Smooth muscle cell (in vitro differentiated cells): ENCODE measurements around the gene JMJD1C. TPM values are rescaled to one million over a fixed set of nuclear protein-coding genes. Genes with fewer than 3 reads are reported as not detected.

Source experiments
- DNase-seq: peaks from one replicate; lab custom pipeline; 2025; ENCODE audit not compliant: unreplicated experiment; lab: John Stamatoyannopoulos, UW
- H2AFZ ChIP-seq: fragments of 200-600 bp; sonication (generic); 2 replicates; pipeline ENCODE4 v1.6.0; 2016; ENCODE audit warnings: antibody characterized with exemption, low read depth, mild to moderate bottlenecking
- H3F3A ChIP-seq: fragments of 200-600 bp; sonication (generic); 2 replicates; pipeline ENCODE4 v1.6.0; 2017; ENCODE audit warnings: antibody characterized with exemption, low read depth
- H3K27ac ChIP-seq: fragments of 200-600 bp; sonication (generic); 2 replicates; pipeline ENCODE4 v1.5.1; 2016; ENCODE audit warnings: low read depth, mild to moderate bottlenecking
- H3K27me3 ChIP-seq: fragments of 200-600 bp; sonication (generic); 2 replicates; pipeline ENCODE4 v1.6.1; 2016; ENCODE audit warnings: low read depth, mild to moderate bottlenecking
- H3K36me3 ChIP-seq: fragments of 200-600 bp; sonication (generic); 2 replicates; pipeline ENCODE4 v1.5.1; 2016; ENCODE audit warnings: low read depth
- H3K4me1 ChIP-seq: fragments of 200-600 bp; sonication (generic); 2 replicates; pipeline ENCODE4 v1.5.1; 2016; ENCODE audit warnings: low read depth
- H3K4me2 ChIP-seq: fragments of 200-600 bp; sonication (generic); 2 replicates; pipeline ENCODE4 v1.6.0; 2016; ENCODE audit warnings: mild to moderate bottlenecking
- H3K4me3 ChIP-seq: fragments of 200-600 bp; sonication (generic); 2 replicates; pipeline ENCODE4 v1.5.1; 2016; ENCODE audit warnings: mild to moderate bottlenecking
- H3K79me2 ChIP-seq: fragments of 200-600 bp; sonication (generic); 2 replicates; pipeline ENCODE4 v1.6.0; 2016; ENCODE audit warnings: low read depth, mild to moderate bottlenecking
- H3K9ac ChIP-seq: fragments of 200-600 bp; sonication (generic); 2 replicates; pipeline ENCODE4 v1.6.0; 2016; ENCODE audit warnings: low read depth
- H3K9me3 ChIP-seq: fragments of 200-600 bp; sonication (generic); replicated peaks from 2 replicates; pipeline ENCODE4 v1.5.1; 2016; ENCODE audit warnings: low read depth
- H4K20me1 ChIP-seq: fragments of 200-600 bp; sonication (generic); 2 replicates; pipeline ENCODE4 v1.6.0; 2016; ENCODE audit warnings: low read depth
- WGBS: methylation state at CpG from one replicate; pipeline ENCODE4 v1.1.7; 2016; ENCODE audit warnings: low lambda C conversion rate; 5-methylcytosine and 5-hydroxymethylcytosine counted together
- polyA plus RNA-seq: library from polyadenylated mRNA; unstranded; fragments of >200 nt; fragmentation: Nextera tagmentation; extraction: Ambion mirVana; gene quantifications from 2 replicates; pipeline ENCODE4 v1.2.1, GENCODE V29; 2016
- total RNA-seq: library from RNA; depleted of rRNA; stranded (reverse); fragments of >200 nt; gene quantifications from 2 replicates; pipeline ENCODE4 v1.2.3, GENCODE V29; 2014
- TF ChIP-seq, protein P1 (sequence below): fragments of 200-600 bp; sonication (generic); IDR thresholded peaks from 2 replicates; pipeline ENCODE4 v1.5.1; 2017; ENCODE audit warnings: borderline replicate concordance, mild to moderate bottlenecking, antibody characterized with exemption; ENCODE audit not compliant: insufficient read depth, poor library complexity, severe bottlenecking

Gene JMJD1C
- total and polyA plus RNA-seq, 2 experiments from 2014 or later = 28.5 to 132 TPM

DNA sequence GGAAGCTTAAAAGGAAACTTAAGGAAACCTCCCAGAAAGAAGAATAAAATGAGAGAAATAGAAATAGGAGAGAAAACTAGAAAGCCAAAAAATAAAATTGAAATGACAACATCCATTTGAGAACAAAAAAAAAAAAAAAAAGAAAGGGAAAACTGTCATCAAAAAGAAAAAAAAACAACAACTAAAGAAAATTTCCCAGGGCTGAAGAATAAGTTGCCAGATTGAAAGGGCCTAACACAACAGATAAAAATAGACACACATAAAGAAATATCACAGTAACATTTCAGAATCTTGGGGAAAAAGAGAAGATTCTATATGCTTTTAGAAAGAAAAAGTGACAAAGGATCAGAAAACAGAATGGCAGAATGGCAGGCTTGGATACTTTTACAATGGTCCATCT lies 157.1 kb downstream of the JMJD1C start:
- H4K20me1 ChIP-seq = peaks cover 29% of the 10 kb centered on the region
- TF ChIP-seq, protein P1, sequence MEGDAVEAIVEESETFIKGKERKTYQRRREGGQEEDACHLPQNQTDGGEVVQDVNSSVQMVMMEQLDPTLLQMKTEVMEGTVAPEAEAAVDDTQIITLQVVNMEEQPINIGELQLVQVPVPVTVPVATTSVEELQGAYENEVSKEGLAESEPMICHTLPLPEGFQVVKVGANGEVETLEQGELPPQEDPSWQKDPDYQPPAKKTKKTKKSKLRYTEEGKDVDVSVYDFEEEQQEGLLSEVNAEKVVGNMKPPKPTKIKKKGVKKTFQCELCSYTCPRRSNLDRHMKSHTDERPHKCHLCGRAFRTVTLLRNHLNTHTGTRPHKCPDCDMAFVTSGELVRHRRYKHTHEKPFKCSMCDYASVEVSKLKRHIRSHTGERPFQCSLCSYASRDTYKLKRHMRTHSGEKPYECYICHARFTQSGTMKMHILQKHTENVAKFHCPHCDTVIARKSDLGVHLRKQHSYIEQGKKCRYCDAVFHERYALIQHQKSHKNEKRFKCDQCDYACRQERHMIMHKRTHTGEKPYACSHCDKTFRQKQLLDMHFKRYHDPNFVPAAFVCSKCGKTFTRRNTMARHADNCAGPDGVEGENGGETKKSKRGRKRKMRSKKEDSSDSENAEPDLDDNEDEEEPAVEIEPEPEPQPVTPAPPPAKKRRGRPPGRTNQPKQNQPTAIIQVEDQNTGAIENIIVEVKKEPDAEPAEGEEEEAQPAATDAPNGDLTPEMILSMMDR = no peak
- H3K27me3 ChIP-seq = no peaks in the 10 kb centered on the region
- H3K9me3 ChIP-seq = no peaks in the 10 kb centered on the region
- H2AFZ ChIP-seq = no peak overlapping the region
- no peak overlapping the region for H3K4me2 ChIP-seq
- H3K27ac ChIP-seq = no peak overlapping the region
- no peaks in the 10 kb centered on the region for H3F3A ChIP-seq
- no peaks in the 10 kb centered on the region for H3K4me1 ChIP-seq
- H3K36me3 ChIP-seq = no peaks in the 10 kb centered on the region
- no peak overlapping the region for H3K9ac ChIP-seq
- DNase-seq = no peak
- no peak overlapping the region for H3K4me3 ChIP-seq
- H3K79me2 ChIP-seq = peaks cover 83% of the 10 kb centered on the region

DNA sequence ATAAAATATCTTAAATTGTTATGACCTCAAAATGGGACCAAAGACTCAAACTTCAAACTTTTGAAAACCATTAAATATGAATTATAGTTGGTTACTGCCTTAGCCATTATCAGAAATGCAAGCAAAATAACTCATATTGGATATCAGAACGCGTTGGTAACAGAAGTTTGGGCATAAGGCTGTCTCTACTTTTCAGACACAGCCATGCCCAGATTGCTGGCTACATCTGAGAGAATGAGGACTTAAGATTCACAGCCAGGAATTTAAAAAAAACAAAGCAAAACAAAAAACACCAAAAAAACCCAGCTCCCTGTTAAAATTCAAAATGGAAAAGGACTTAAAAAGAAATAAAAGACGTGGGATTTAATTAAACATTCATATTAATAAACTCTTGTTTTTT lies 161.6 kb downstream of the JMJD1C start:
- Histone ChIP-seq H3K4me3 (no peak overlapping the region), H3K9me3 (no peaks in the 10 kb centered on the region), H3K9ac (no peak overlapping the region), H3K27me3 (no peaks in the 10 kb centered on the region), H3K27ac (no peak overlapping the region), H3K36me3 (no peaks in the 10 kb centered on the region), H3F3A (no peaks in the 10 kb centered on the region), H3K4me1 (no peaks in the 10 kb centered on the region), H3K4me2 (no peak overlapping the region), H3K79me2 (peaks cover 84% of the 10 kb centered on the region), H4K20me1 (peaks cover 54% of the 10 kb centered on the region), H2AFZ (no peak overlapping the region)
- TF ChIP-seq, protein P1 = no peak
- DNase-seq = no peak
- 95% methylated on average over 3 of the region's 3 CpGs for WGBS

DNA sequence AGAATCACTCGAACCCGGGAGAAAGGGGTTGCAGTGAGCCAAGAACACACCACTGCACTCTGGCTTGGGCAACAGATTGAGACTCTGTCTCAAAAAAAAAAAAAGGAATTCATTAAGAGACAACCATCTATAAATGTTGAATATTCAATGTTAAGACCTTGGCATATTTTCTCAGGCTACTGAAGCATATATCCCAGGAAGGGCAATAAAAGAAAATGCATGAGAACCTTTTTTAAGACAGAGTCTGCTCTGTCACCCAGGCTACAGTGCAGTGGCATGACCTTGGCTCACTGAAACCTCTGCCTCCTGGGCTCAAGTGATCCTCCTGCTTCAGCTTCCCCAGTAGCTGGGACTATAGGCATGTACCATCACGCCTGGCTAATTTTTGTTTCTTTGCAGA lies 165.0 kb downstream of the JMJD1C start:
- Histone ChIP-seq H3F3A (no peaks in the 10 kb centered on the region), H2AFZ (no peak overlapping the region), H4K20me1 (peaks cover 45% of the 10 kb centered on the region), H3K27ac (no peak overlapping the region), H3K4me2 (no peak overlapping the region), H3K9ac (no peak overlapping the region), H3K4me3 (no peak overlapping the region), H3K4me1 (no peaks in the 10 kb centered on the region), H3K9me3 (no peaks in the 10 kb centered on the region), H3K79me2 (peaks cover 82% of the 10 kb centered on the region), H3K36me3 (no peaks in the 10 kb centered on the region), H3K27me3 (no peaks in the 10 kb centered on the region)
- WGBS = 97% methylated on average over 3 of the region's 3 CpGs
- TF ChIP-seq, protein P1 = no peak
- no peak for DNase-seq

DNA sequence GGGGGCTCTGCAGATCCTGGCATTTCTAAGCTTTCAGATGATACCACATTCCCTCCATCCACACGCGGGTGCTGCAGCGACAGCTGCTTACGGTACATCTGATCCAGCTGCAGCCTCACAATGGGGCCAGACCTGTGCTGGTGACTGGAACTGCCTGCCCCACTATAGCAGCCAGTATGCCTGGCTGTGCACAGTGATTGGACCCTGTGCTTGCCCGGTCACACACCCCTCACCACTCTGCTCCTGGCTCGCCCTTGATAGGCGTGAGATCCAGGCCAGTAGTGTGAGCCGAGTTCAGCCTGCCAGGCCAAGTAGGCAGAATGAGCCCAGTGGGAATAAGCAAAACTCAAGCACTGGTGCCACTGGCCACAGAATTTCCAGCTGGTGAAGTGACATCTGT lies 167.8 kb downstream of the JMJD1C start:
- Histone ChIP-seq H4K20me1 (peaks cover 44% of the 10 kb centered on the region), H3K27ac (no peak overlapping the region), H3K4me1 (no peaks in the 10 kb centered on the region), H3K79me2 (peaks cover 77% of the 10 kb centered on the region), H3K4me3 (no peak overlapping the region), H3K36me3 (no peaks in the 10 kb centered on the region), H3K27me3 (no peaks in the 10 kb centered on the region), H2AFZ (no peak overlapping the region), H3K9me3 (no peaks in the 10 kb centered on the region), H3F3A (no peaks in the 10 kb centered on the region), H3K9ac (no peak overlapping the region), H3K4me2 (no peak overlapping the region)
- DNase-seq = no peak
- WGBS = 97% methylated on average over 8 of the region's 8 CpGs
- TF ChIP-seq, protein P1 = no peak
